Stimulated activated CD4-positive, alpha-beta T cell treated with anti-CD3 and anti-CD28 coated beads, Interleukin-1b, Interleukin-23, amount 100 ng/mL, for 1 hour (primary cell): Measurements from ENCODE around the gene GRWD1.
"Not testable (repeated sequence)": the region's sequence is repeated elsewhere in the genome, so short reads cannot be mapped to it uniquely, and the experiment has no call there.

Experiments
- DNase-seq, 2 donors: peaks; one replicate each; pipeline ENCODE4 v3.0.0-alpha.2; 2020; ENCODE audit warnings: low read depth in 2 of 2

GRWD1 gene

GRCh38 chr19:48479686-48480085 is 33.9 kb downstream of the GRWD1 start:
- no peak for DNase-seq

GRCh38 chr19:48480183-48480557 is 34.4 kb downstream of the GRWD1 start:
- no peak for DNase-seq

GRCh38 chr19:48480558-48481500 is 35.0 kb downstream of the GRWD1 start:
- DNase-seq: no peak

- DNase-seq: no peak
Observed at GRCh38 chr19:48481846-48482639, 36.3 kb downstream of the GRWD1 start.

GRCh38 chr19:48483301-48483700 is 37.5 kb downstream of the GRWD1 start:
- no peak for DNase-seq

- DNase-seq: no peak
Observed at GRCh38 chr19:48484247-48484893, 38.6 kb downstream of the GRWD1 start.

- DNase-seq: no peak
Observed at GRCh38 chr19:48484931-48485612, 39.3 kb downstream of the GRWD1 start.

- DNase-seq: not testable (repeated sequence)
Observed at GRCh38 chr19:48486706-48487105, 40.9 kb downstream of the GRWD1 start.

- no peak for DNase-seq
Observed at GRCh38 chr19:48487544-48487943, 41.8 kb downstream of the GRWD1 start.

- DNase-seq: no peak
Observed at GRCh38 chr19:48487948-48488347, 42.2 kb downstream of the GRWD1 start.

- DNase-seq: not testable (repeated sequence)
Observed at GRCh38 chr19:48488478-48488877, 42.7 kb downstream of the GRWD1 start.

GRCh38 chr19:48489608-48490216 is 43.9 kb downstream of the GRWD1 start:
- peak; percentile 54 to 77 for DNase-seq

GRCh38 chr19:48490981-48491792 is 45.4 kb downstream of the GRWD1 start:
- peak in 1 of 2 donors; percentile 16 for DNase-seq

- DNase-seq: no peak
Observed at GRCh38 chr19:48491793-48492123, 46.0 kb downstream of the GRWD1 start.

GRCh38 chr19:48492925-48493717 is 47.3 kb downstream of the GRWD1 start:
- peak; percentile 52 to 64 for DNase-seq

- DNase-seq: no peak
Observed at GRCh38 chr19:48493718-48494401, 48.1 kb downstream of the GRWD1 start.

- DNase-seq: no peak
Observed at GRCh38 chr19:48495396-48495795, 49.6 kb downstream of the GRWD1 start.

GRCh38 chr19:48496959-48497727 is 51.4 kb downstream of the GRWD1 start:
- no peak for DNase-seq
